HCT116 (cell line): Measurements from ENCODE around the gene ZNF160. TPM values are rescaled to one million over a fixed set of nuclear protein-coding genes. Genes with fewer than 3 reads are reported as not detected.

Experiments
- ATAC-seq: fragments of 200-7000 bp; cut with Tn5 transposase; 2 replicates; pipeline ENCODE4 v1.9.1; 2020; ENCODE audit warnings: mild to moderate bottlenecking, moderate library complexity
- BruUV-seq: library from RNA; stranded (reverse); fragments of 400-500 nt; replicated peaks from 2 replicates; lab custom pipeline; 2021; lab: Mats Ljungman, UMichigan
- CTCF ChIA-PET: fragments of 300-600 bp; sonication (Branson Sonifier 250); formaldehyde crosslinking; loops from one replicate; lab custom pipeline; 2021; ENCODE audit warnings: antibody characterized with exemption; lab: Charles Lee
- POLR2A ChIA-PET: fragments of 300-600, 350-600 bp; sonication (Branson Sonifier 250); formaldehyde crosslinking; loops from one replicate; lab custom pipeline; 2021; ENCODE audit warnings: antibody characterized with exemption; lab: Charles Lee
- RAD21 ChIA-PET, 2 experiments: fragments of 300-600 bp; sonication (Branson Sonifier 250); formaldehyde crosslinking; loops; one replicate each; lab custom pipeline; 2023; ENCODE audit warnings: low total read pairs in 2 of 2; ENCODE audit not compliant: uncharacterized antibody in 2 of 2, unreplicated experiment in 2 of 2, low non-redundant PET in 1 of 2; lab: Charles Lee
- DNase-seq: peaks from one replicate; pipeline ENCODE4 v3.0.0-alpha.2; 2010; ENCODE audit warnings: low read depth, low spot score
- H2AFZ ChIP-seq: fragments of 200-600 bp; shearing (Covaris generic), sonication (generic); 2 replicates; pipeline ENCODE4 v1.6.1; 2017; ENCODE audit warnings: low read depth, mixed run types, mixed read lengths, antibody characterized with exemption, low read length; ENCODE audit not compliant: poor library complexity, severe bottlenecking
- H3K27ac ChIP-seq: 2 replicates; pipeline ENCODE4 v1.5.1; 2012; ENCODE audit warnings: low read depth, low read length
- H3K27me3 ChIP-seq: fragments of 200-600 bp; sonication (generic); 2 replicates; pipeline ENCODE4 v1.6.1; 2016; ENCODE audit warnings: mixed run types, low read length, mixed read lengths; ENCODE audit not compliant: insufficient read depth
- H3K36me3 ChIP-seq, 2 experiments: fragments of 200-500 bp in 1 of 2; fragments of 200-600 bp in 1 of 2; sonication (Bioruptor generic) in 1 of 2; sonication (generic) in 1 of 2; 2 replicates each; pipeline versions ENCODE4 v1.5.1 to v1.6.1; 2014 to 2016; ENCODE audit warnings: low read length in 2 of 2, inconsistent platforms in 1 of 2, mixed read lengths in 1 of 2, mixed run types in 1 of 2; ENCODE audit not compliant: insufficient read depth in 2 of 2, control insufficient read depth in 1 of 2
- H3K4me1 ChIP-seq, 2 experiments: fragments of 200-600 bp in 1 of 2; sonication (generic) in 1 of 2; 2 replicates each; pipeline versions ENCODE4 v1.5.1 to v1.6.1; 2012 to 2017; ENCODE audit warnings: low read length in 2 of 2, inconsistent platforms in 1 of 2, mild to moderate bottlenecking in 1 of 2, mixed read lengths in 1 of 2, mixed run types in 1 of 2, moderate library complexity in 1 of 2; ENCODE audit not compliant: insufficient read depth in 2 of 2, control insufficient read depth in 1 of 2
- H3K4me2 ChIP-seq: fragments of 200-600 bp; sonication (generic); 2 replicates; pipeline ENCODE4 v1.6.1; 2017; ENCODE audit warnings: mixed run types, low read length, mixed read lengths
- H3K4me3 ChIP-seq, 2 experiments: fragments of 200-600 bp in 1 of 2; sonication (generic) in 1 of 2; replicated peaks in 1 of 2; 2 replicates each; pipeline ENCODE4 v1.5.1; 2011 to 2016; ENCODE audit warnings: low read length in 2 of 2, control low read depth in 1 of 2, low read depth in 1 of 2, mild to moderate bottlenecking in 1 of 2, mixed read lengths in 1 of 2, mixed run types in 1 of 2
- H3K79me2 ChIP-seq: fragments of 200-600 bp; sonication (generic); 2 replicates; pipeline ENCODE4 v1.6.1; 2017; ENCODE audit warnings: mild to moderate bottlenecking, mixed run types, low read length, moderate library complexity, mixed read lengths; ENCODE audit not compliant: insufficient read depth
- H3K9ac ChIP-seq: fragments of 200-600 bp; sonication (generic); 2 replicates; pipeline ENCODE4 v1.6.1; 2016; ENCODE audit warnings: low read length, mixed read lengths
- H3K9me2 ChIP-seq: fragments of 200-600 bp; sonication (generic), shearing (Covaris generic); 2 replicates; pipeline ENCODE4 v1.6.1; 2017; ENCODE audit warnings: mixed run types, mild to moderate bottlenecking, moderate library complexity; ENCODE audit not compliant: insufficient read depth
- H3K9me3 ChIP-seq, 2 experiments: fragments of 200-500 bp in 1 of 2; fragments of 200-600 bp in 1 of 2; sonication (Bioruptor generic) in 1 of 2; sonication (generic) in 1 of 2; 2 replicates each; pipeline ENCODE4 v1.6.1; 2014 to 2017; ENCODE audit warnings: low read length in 2 of 2, mixed read lengths in 2 of 2, inconsistent platforms in 1 of 2, low read depth in 1 of 2, mild to moderate bottlenecking in 1 of 2, mixed run types in 1 of 2, moderate library complexity in 1 of 2; ENCODE audit not compliant: control insufficient read depth in 1 of 2, insufficient read depth in 1 of 2
- H4K20me1 ChIP-seq: fragments of 200-600 bp; sonication (generic), shearing (Covaris generic); 2 replicates; pipeline ENCODE4 v1.6.1; 2017; ENCODE audit warnings: mixed run types, mild to moderate bottlenecking, moderate library complexity; ENCODE audit not compliant: insufficient read depth
- CEBPB ChIP-seq: IDR thresholded peaks from 2 replicates; pipeline ENCODE4 v1.6.1; 2012; ENCODE audit warnings: low read depth
- EGR1 ChIP-seq: IDR thresholded peaks from 2 replicates; pipeline ENCODE4 v1.6.1; 2012; ENCODE audit warnings: low read depth
- ELF1 ChIP-seq: IDR thresholded peaks from 2 replicates; pipeline ENCODE4 v1.6.1; 2012; ENCODE audit warnings: low read depth, borderline replicate concordance
- EZH2 ChIP-seq: fragments of 200-600 bp; sonication (generic); IDR thresholded peaks from 2 replicates; pipeline ENCODE4 v1.6.1; 2017; ENCODE audit warnings: antibody characterized with exemption, mixed run types
- EZH2phosphoT487 ChIP-seq: fragments of 200-600 bp; IDR thresholded peaks from 2 replicates; pipeline ENCODE4 v1.6.1; 2018; ENCODE audit warnings: antibody characterized with exemption, borderline replicate concordance
- JUND ChIP-seq: IDR thresholded peaks from 2 replicates; pipeline ENCODE4 v1.6.1; 2012
- MAX ChIP-seq: IDR thresholded peaks from 2 replicates; pipeline ENCODE4 v1.6.1; 2012
- SIN3A ChIP-seq: IDR thresholded peaks from 2 replicates; pipeline ENCODE4 v1.6.1; 2012; ENCODE audit warnings: low read depth
- SP1 ChIP-seq: IDR thresholded peaks from 2 replicates; pipeline ENCODE4 v1.6.1; 2012; ENCODE audit warnings: low read depth
- ZBTB33 ChIP-seq: IDR thresholded peaks from 2 replicates; pipeline ENCODE4 v1.6.1; 2011; ENCODE audit warnings: mild to moderate bottlenecking, low read length, moderate library complexity; ENCODE audit not compliant: insufficient replicate concordance; ENCODE audit errors: extremely low read depth
- ZNF274 ChIP-seq: fragments of 200-500 bp; sonication (Bioruptor generic); IDR thresholded peaks from 2 replicates; pipeline ENCODE4 v1.6.1; 2014; ENCODE audit warnings: mild to moderate bottlenecking, low read depth, low read length, inconsistent platforms
- intact Hi-C: fragments of 100-400 bp; cut with micrococcal nuclease; formaldehyde crosslinking; loops from 2 replicates; pipeline ENCODE4 v1.10.0; 2022
- total RNA-seq: library from RNA; stranded (reverse); gene quantifications from one replicate; pipeline ENCODE4 v1.2.1, GENCODE V29; 2021; ENCODE audit not compliant: unreplicated experiment

ZNF160 gene
- total RNA-seq, 1 experiment from 2014 or later, result 14.9 TPM

- H3K27me3 ChIP-seq, result no peaks in the 10 kb centered on the region
- no peaks in the 10 kb centered on the region for H3K4me1 ChIP-seq
- intact Hi-C loops, result no loop called here
- no peaks in the 10 kb centered on the region for H4K20me1 ChIP-seq
- ChIA-PET POLR2A (no interaction called here), RAD21 (no interaction called here), CTCF (no interaction called here)
- H3K9me2 ChIP-seq, result no peaks in the 10 kb centered on the region
- H3K4me2 ChIP-seq, result no peak overlapping the region
- BruUV-seq, result no TSS peak
- ATAC-seq, result no peak
- H3K27ac ChIP-seq, result no peak overlapping the region
- no peak overlapping the region for H3K9ac ChIP-seq
- TF ChIP-seq EZH2 (no peak), JUND (no peak), SIN3A (no peak), EZH2phosphoT487 (no peak), EGR1 (no peak), ZBTB33 (no peak)
- H3K36me3 ChIP-seq, result no peaks in the 10 kb centered on the region
- H3K9me3 ChIP-seq, result peaks cover 0 to 11% of the 10 kb centered on the region in 2 experiments; a peak in 3 of 4 replicates
- no peak overlapping the region for H3K4me3 ChIP-seq
- H3K79me2 ChIP-seq, result no peaks in the 10 kb centered on the region
- no peak for DNase-seq
- no peak overlapping the region for H2AFZ ChIP-seq
Measured at GRCh38 chr19:53136432-53136831, 33.2 kb upstream of the ZNF160 start.

GRCh38 chr19:53132141-53132991 lies 29.1 kb upstream of the ZNF160 start, which contains the start of gene ZNF415:
Gene ZNF415 (minus strand): TSS chr19:53132910. CDS start chr19:53122676, 10,234 bp downstream.
- POLR2A ChIA-PET, result no interaction called here
- H3K27ac ChIP-seq, result no peak within 1 kb of the TSS
- no peak for ATAC-seq
- no peak for TF ChIP-seq SP1
- TF ChIP-seq CEBPB, result no peak
- TF ChIP-seq EZH2, result no peak
- TF ChIP-seq ZNF274, result no peak
- no peak for TF ChIP-seq ELF1
- no peak for TF ChIP-seq MAX
- TF ChIP-seq, all 23 proteins: peak for 0
- no peaks in the 10 kb centered on the region for H3K27me3 ChIP-seq
- no peaks in the 10 kb centered on the region for H3K79me2 ChIP-seq
- no peaks in the 10 kb centered on the region for H4K20me1 ChIP-seq
- no peaks in the 10 kb centered on the region for H3K4me1 ChIP-seq
- ChIA-PET RAD21 (no interaction called here), CTCF (no interaction called here)
- H2AFZ ChIP-seq, result no peak within 1 kb of the TSS
- H3K9ac ChIP-seq, result no peak within 1 kb of the TSS
- no peaks in the 10 kb centered on the region; a peak in 3 of 4 replicates for H3K9me3 ChIP-seq
- no peak within 1 kb of the TSS for H3K4me3 ChIP-seq
- intact Hi-C loops, result no loop called here
- no peak for DNase-seq
- no TSS peak for BruUV-seq
- H3K4me2 ChIP-seq, result no peak within 1 kb of the TSS
- H3K9me2 ChIP-seq, result no peaks in the 10 kb centered on the region
- no peaks in the 10 kb centered on the region for H3K36me3 ChIP-seq
